CD4-positive, CD25-positive, alpha-beta regulatory T cell (primary cell): Measurements from ENCODE around the gene SERPINA5. TPM values are rescaled to one million over a fixed set of nuclear protein-coding genes. Genes with fewer than 3 reads are reported as not detected.

Source experiments
- ATAC-seq, 2 donors: fragments of 150-1000 bp; cut with Tn5 transposase; one replicate each; pipeline ENCODE4 v1.10.0; 2021; ENCODE audit warnings: low read depth in 2 of 2, moderate number of reproducible peaks in 2 of 2, moderate library complexity in 1 of 2
- DNase-seq, 3 donors: peaks; one replicate each; pipeline versions ENCODE4 v3.0.0 to v3.0.0-alpha.2; 2012 to 2022; ENCODE audit warnings: mixed read lengths in 1 of 3
- H3K27ac ChIP-seq: one replicate; pipeline ENCODE4 v1.7.0; 2013; ENCODE audit warnings: mild to moderate bottlenecking, low read length; ENCODE audit not compliant: insufficient read depth, poor library complexity, severe bottlenecking
- H3K27me3 ChIP-seq: one replicate; pipeline ENCODE4 v1.7.0; 2013; ENCODE audit warnings: low read length; ENCODE audit not compliant: control insufficient read depth, insufficient read depth
- H3K36me3 ChIP-seq: one replicate; pipeline ENCODE4 v1.7.0; 2013; ENCODE audit warnings: mild to moderate bottlenecking, low read length, moderate library complexity; ENCODE audit not compliant: control insufficient read depth, insufficient read depth
- H3K4me1 ChIP-seq: 2 replicates; pipeline ENCODE4 v1.7.0; 2013; ENCODE audit warnings: mild to moderate bottlenecking, low read length; ENCODE audit not compliant: insufficient read depth, control insufficient read depth, poor library complexity, severe bottlenecking
- H3K4me3 ChIP-seq: one replicate; pipeline ENCODE4 v1.7.0; 2013; ENCODE audit warnings: low read depth, mild to moderate bottlenecking, low read length, moderate library complexity
- H3K9me3 ChIP-seq, 2 experiments: 1 replicate in 1 of 2; 2 replicates in 1 of 2; pipeline ENCODE4 v1.7.0; 2013; ENCODE audit warnings: low read length in 2 of 2, mild to moderate bottlenecking in 1 of 2, moderate library complexity in 1 of 2; ENCODE audit not compliant: control insufficient read depth in 2 of 2
- H3K27ac Mint-ChIP-seq, 3 donors: one replicate each; pipeline ENCODE4 v1.8.0; 2020 to 2022; ENCODE audit warnings: mild to moderate bottlenecking in 3 of 3, mixed read lengths in 3 of 3, moderate library complexity in 2 of 3
- H3K27me3 Mint-ChIP-seq: one replicate; pipeline ENCODE4 v1.8.0; 2022; ENCODE audit warnings: mild to moderate bottlenecking, mixed read lengths
- H3K36me3 Mint-ChIP-seq: one replicate; pipeline ENCODE4 v1.8.0; 2020; ENCODE audit warnings: mixed read lengths
- H3K4me1 Mint-ChIP-seq, 4 donors: one replicate each; pipeline ENCODE4 v1.8.0; 2020 to 2022; ENCODE audit warnings: mixed read lengths in 4 of 4, mild to moderate bottlenecking in 1 of 4
- H3K4me3 Mint-ChIP-seq, 4 donors: one replicate each; pipeline ENCODE4 v1.8.0; 2020 to 2022; ENCODE audit warnings: mild to moderate bottlenecking in 4 of 4, mixed read lengths in 4 of 4, moderate library complexity in 3 of 4
- H3K9me3 Mint-ChIP-seq, 7 donors: one replicate each; pipeline ENCODE4 v1.8.0; 2020 to 2022; ENCODE audit warnings: mixed read lengths in 7 of 7, mild to moderate bottlenecking in 3 of 7, moderate library complexity in 2 of 7
- polyA plus RNA-seq, 4 donors: library from polyadenylated mRNA; unstranded; fragments of 300-500 nt; fragmentation: Illumina TruSeq; gene quantifications; one replicate each; pipeline ENCODE4 v1.2.3, GENCODE V29; 2021
- total RNA-seq: library from RNA; stranded (reverse); gene quantifications from one replicate; pipeline ENCODE4 v1.2.3, GENCODE V29; 2022

The SERPINA5 gene
- total and polyA plus RNA-seq, 5 donors from 2014 or later: not detected

- no peak for DNase-seq
- Mint-ChIP-seq H3K36me3 (peaks cover 5% of the 10 kb centered on the region), H3K27me3 (peaks cover 4% of the 10 kb centered on the region), H3K4me3 (no peak overlapping the region), H3K4me1 (no peaks in the 10 kb centered on the region), H3K9me3 (peaks cover 0 to 29% (median 6%) of the 10 kb centered on the region in 7 donors), H3K27ac (no peak overlapping the region)
- Histone ChIP-seq H3K4me1 (no peaks in the 10 kb centered on the region), H3K36me3 (no peaks in the 10 kb centered on the region), H3K27me3 (no peaks in the 10 kb centered on the region), H3K4me3 (no peak overlapping the region), H3K27ac (no peak overlapping the region), H3K9me3 (peaks cover 3 to 28% of the 10 kb centered on the region in 2 experiments)
- ATAC-seq: no peak
Measured at GRCh38 chr14:94617988-94618822, 37.0 kb downstream of the SERPINA5 start.

- H3K27ac Mint-ChIP-seq: no peak overlapping the region
- peaks cover 0 to 29% (median 6%) of the 10 kb centered on the region in 7 donors for H3K9me3 Mint-ChIP-seq
- peaks cover 5% of the 10 kb centered on the region for H3K36me3 Mint-ChIP-seq
- no peak for DNase-seq
- no peaks in the 10 kb centered on the region for H3K27me3 Mint-ChIP-seq
- ATAC-seq: no peak
- H3K27me3 ChIP-seq: no peaks in the 10 kb centered on the region
- no peak overlapping the region for H3K4me3 Mint-ChIP-seq
- no peak overlapping the region for H3K4me3 ChIP-seq
- H3K27ac ChIP-seq: no peak overlapping the region
- H3K4me1 Mint-ChIP-seq: no peaks in the 10 kb centered on the region
- H3K4me1 ChIP-seq: no peaks in the 10 kb centered on the region
- peaks cover 3 to 28% of the 10 kb centered on the region in 2 experiments for H3K9me3 ChIP-seq
- no peaks in the 10 kb centered on the region for H3K36me3 ChIP-seq
Measured at GRCh38 chr14:94619297-94619696, 38.1 kb downstream of the SERPINA5 start.

- H3K9me3 Mint-ChIP-seq: peaks cover 0 to 29% (median 6%) of the 10 kb centered on the region in 7 donors
- DNase-seq (no peak), ATAC-seq (no peak)
- H3K27ac Mint-ChIP-seq: no peak overlapping the region
- Histone ChIP-seq H3K4me1 (no peaks in the 10 kb centered on the region), H3K27ac (no peak overlapping the region), H3K27me3 (no peaks in the 10 kb centered on the region), H3K9me3 (peaks cover 3 to 28% of the 10 kb centered on the region in 2 experiments), H3K36me3 (no peaks in the 10 kb centered on the region), H3K4me3 (no peak overlapping the region)
- peaks cover 5% of the 10 kb centered on the region for H3K36me3 Mint-ChIP-seq
- H3K4me3 Mint-ChIP-seq: no peak overlapping the region
- no peaks in the 10 kb centered on the region for H3K4me1 Mint-ChIP-seq
- no peaks in the 10 kb centered on the region for H3K27me3 Mint-ChIP-seq
Measured at GRCh38 chr14:94620597-94620996, 39.4 kb downstream of the SERPINA5 start.

GRCh38 chr14:94621358-94622134, 40.3 kb downstream of the SERPINA5 start:
- no peak overlapping the region for H3K27ac ChIP-seq

GRCh38 chr14:94622653-94623421, 41.6 kb downstream of the SERPINA5 start:
- H3K4me3 Mint-ChIP-seq: no peak overlapping the region
- no peaks in the 10 kb centered on the region for H3K36me3 ChIP-seq
- DNase-seq: no peak
- no peak overlapping the region for H3K27ac ChIP-seq
- no peak for ATAC-seq
- H3K9me3 ChIP-seq: peaks cover 3 to 14% of the 10 kb centered on the region in 2 experiments
- H3K27me3 Mint-ChIP-seq: no peaks in the 10 kb centered on the region
- H3K36me3 Mint-ChIP-seq: peaks cover 5% of the 10 kb centered on the region
- H3K27me3 ChIP-seq: no peaks in the 10 kb centered on the region
- no peak overlapping the region for H3K4me3 ChIP-seq
- no peak overlapping the region for H3K27ac Mint-ChIP-seq
- no peaks in the 10 kb centered on the region for H3K4me1 ChIP-seq
- no peaks in the 10 kb centered on the region for H3K4me1 Mint-ChIP-seq
- peaks cover 0 to 16% (median 5%) of the 10 kb centered on the region in 7 donors for H3K9me3 Mint-ChIP-seq

More at GRCh38 chr14:94621358-94622134, 40.3 kb downstream of the SERPINA5 start:
- DNase-seq: no peak
- no peaks in the 10 kb centered on the region for H3K4me1 ChIP-seq
- H3K36me3 ChIP-seq: no peaks in the 10 kb centered on the region
- Mint-ChIP-seq H3K9me3 (peaks cover 0 to 27% (median 5%) of the 10 kb centered on the region in 7 donors), H3K4me1 (no peaks in the 10 kb centered on the region), H3K27ac (peak overlapping the region in 1 of 3 donors; percentile 39), H3K4me3 (peak overlapping the region in 1 of 4 donors; percentile 38), H3K36me3 (peaks cover 5% of the 10 kb centered on the region), H3K27me3 (no peaks in the 10 kb centered on the region)
- H3K9me3 ChIP-seq: peaks cover 3 to 26% of the 10 kb centered on the region in 2 experiments
- H3K27me3 ChIP-seq: no peaks in the 10 kb centered on the region
- ATAC-seq: no peak
- no peak overlapping the region for H3K4me3 ChIP-seq

- ATAC-seq: no peak
- Mint-ChIP-seq H3K4me1 (no peaks in the 10 kb centered on the region), H3K4me3 (no peak overlapping the region), H3K27ac (no peak overlapping the region), H3K36me3 (peaks cover 5% of the 10 kb centered on the region), H3K27me3 (no peaks in the 10 kb centered on the region), H3K9me3 (peaks cover 0 to 11% (median 2%) of the 10 kb centered on the region in 7 donors)
- no peaks in the 10 kb centered on the region for H3K4me1 ChIP-seq
- H3K27me3 ChIP-seq: no peaks in the 10 kb centered on the region
- no peak overlapping the region for H3K27ac ChIP-seq
- no peak for DNase-seq
- no peaks in the 10 kb centered on the region for H3K36me3 ChIP-seq
- H3K9me3 ChIP-seq: peaks cover 0 to 9% of the 10 kb centered on the region in 2 experiments
- H3K4me3 ChIP-seq: no peak overlapping the region
Measured at GRCh38 chr14:94623422-94623809, 42.2 kb downstream of the SERPINA5 start.

- Histone ChIP-seq H3K4me1 (no peaks in the 10 kb centered on the region), H3K4me3 (no peak overlapping the region), H3K27ac (no peak overlapping the region), H3K36me3 (no peaks in the 10 kb centered on the region), H3K9me3 (peaks cover 0 to 4% of the 10 kb centered on the region in 2 experiments), H3K27me3 (no peaks in the 10 kb centered on the region)
- Mint-ChIP-seq H3K9me3 (peaks cover 0 to 6% (median under 1%) of the 10 kb centered on the region in 7 donors), H3K4me1 (no peaks in the 10 kb centered on the region), H3K4me3 (no peak overlapping the region), H3K27me3 (no peaks in the 10 kb centered on the region), H3K27ac (no peak overlapping the region), H3K36me3 (peaks cover under 1% of the 10 kb centered on the region)
- ATAC-seq: no peak
- no peak for DNase-seq
Measured at GRCh38 chr14:94623856-94624499, 42.8 kb downstream of the SERPINA5 start.
